H1 (cell line): Measurements from ENCODE around the gene SOX12. TPM values are rescaled to one million over a fixed set of nuclear protein-coding genes. Genes with fewer than 3 reads are reported as not detected.

Source experiments
- CTCF ChIA-PET: fragments of 300-600 bp; sonication (Branson Sonifier 250); formaldehyde crosslinking; loops from one replicate; lab custom pipeline; 2021; ENCODE audit not compliant: partially characterized antibody; lab: Charles Lee
- POLR2A ChIA-PET: fragments of 300-600 bp; sonication (Branson Sonifier 250); formaldehyde crosslinking; loops from one replicate; lab custom pipeline; 2021; ENCODE audit warnings: inconsistent platforms; ENCODE audit not compliant: partially characterized antibody; lab: Charles Lee
- DNase-seq, 2 experiments: peaks; one replicate each; pipeline versions ENCODE4 v3.0.0 to v3.0.0-alpha.2; 2010 to 2022; ENCODE audit warnings: low spot score in 2 of 2, low read depth in 1 of 2, mixed read lengths in 1 of 2
- FAIRE-seq: peaks from 2 replicates; lab custom pipeline; 2011; peaks lifted over from hg19 to GRCh38; lab: Jason Lieb, UNC
- H2AFZ ChIP-seq: 2 replicates; pipeline ENCODE4 v1.8.1; 2012; ENCODE audit warnings: low read length, inconsistent platforms
- H2AK5ac ChIP-seq: 2 replicates; pipeline ENCODE4 v1.6.1; 2013; ENCODE audit warnings: low read depth, low read length
- H2BK120ac ChIP-seq: replicated peaks from 2 replicates; pipeline ENCODE3; 2013; ENCODE audit warnings: low read depth, low read length, inconsistent platforms
- H2BK12ac ChIP-seq: 2 replicates; pipeline ENCODE4 v1.6.1; 2013; ENCODE audit warnings: low read depth, low read length
- H2BK15ac ChIP-seq: 2 replicates; pipeline ENCODE4 v1.6.1; 2013; ENCODE audit warnings: low read length
- H2BK20ac ChIP-seq: 2 replicates; pipeline ENCODE4 v1.6.1; 2013; ENCODE audit warnings: low read length
- H2BK5ac ChIP-seq: 2 replicates; pipeline ENCODE4 v1.6.1; 2013; ENCODE audit warnings: low read depth, low read length
- H3K14ac ChIP-seq: 2 replicates; pipeline ENCODE4 v1.6.1; 2013; ENCODE audit warnings: inconsistent platforms; ENCODE audit not compliant: insufficient read length
- H3K18ac ChIP-seq: 2 replicates; pipeline ENCODE4 v1.6.1; 2013; ENCODE audit warnings: low read length; ENCODE audit errors: extremely low read depth
- H3K23ac ChIP-seq: 2 replicates; pipeline ENCODE4 v1.6.1; 2013; ENCODE audit warnings: inconsistent platforms; ENCODE audit not compliant: insufficient read length
- H3K23me2 ChIP-seq: 2 replicates; pipeline ENCODE4 v1.6.1; 2013; ENCODE audit warnings: low read depth, low read length
- H3K27ac ChIP-seq: 2 replicates; pipeline ENCODE4 v1.6.1; 2011; ENCODE audit warnings: low read depth, low read length, inconsistent platforms
- H3K27me3 ChIP-seq, 4 experiments: replicated peaks in 1 of 4; 1 replicate in 1 of 4; 2 replicates in 3 of 4; pipeline versions ENCODE4 v1.6.1 to v1.8.1; 2011 to 2013; ENCODE audit warnings: low read length in 3 of 4, mild to moderate bottlenecking in 3 of 4, inconsistent platforms in 2 of 4, mixed read lengths in 2 of 4, moderate library complexity in 1 of 4; ENCODE audit not compliant: control insufficient read depth in 3 of 4, insufficient read depth in 3 of 4; ENCODE audit errors: extremely low read depth in 1 of 4
- H3K36me3 ChIP-seq, 4 experiments: 2 replicates each; pipeline versions ENCODE4 v1.6.1 to v1.8.1; 2011 to 2013; ENCODE audit warnings: mild to moderate bottlenecking in 4 of 4, low read length in 3 of 4, moderate library complexity in 2 of 4, control low read depth in 1 of 4, inconsistent platforms in 1 of 4; ENCODE audit not compliant: insufficient read depth in 4 of 4, control insufficient read depth in 2 of 4
- H3K4ac ChIP-seq: replicated peaks from 2 replicates; pipeline ENCODE3; 2013; ENCODE audit warnings: low read length, low read depth, mixed read lengths, inconsistent platforms; ENCODE audit not compliant: insufficient read length
- H3K4me1 ChIP-seq, 4 experiments: replicated peaks in 1 of 4; 1 replicate in 1 of 4; 2 replicates in 3 of 4; pipeline versions ENCODE4 v1.6.1 to v1.8.1; 2011 to 2013; ENCODE audit warnings: low read length in 3 of 4, inconsistent platforms in 2 of 4, mixed read lengths in 1 of 4; ENCODE audit not compliant: insufficient read depth in 4 of 4, control insufficient read depth in 3 of 4
- H3K4me2 ChIP-seq, 2 experiments: 2 replicates each; pipeline versions ENCODE4 v1.6.1 to v1.8.1; 2011 to 2013; ENCODE audit warnings: low read depth in 2 of 2, low read length in 2 of 2, control low read depth in 1 of 2, inconsistent platforms in 1 of 2, mild to moderate bottlenecking in 1 of 2; ENCODE audit not compliant: insufficient read depth in 1 of 2
- H3K4me3 ChIP-seq, 4 experiments: fragments of 200-600, 300-600 bp in 1 of 4; sonication (generic), shearing (Covaris generic), sonication (Bioruptor Twin) in 1 of 4; 2 replicates each; pipeline versions ENCODE4 v1.5.1 to v1.8.1; 2011 to 2016; ENCODE audit warnings: low read length in 4 of 4, low read depth in 3 of 4, control low read depth in 2 of 4, inconsistent platforms in 2 of 4, mild to moderate bottlenecking in 2 of 4, mixed read lengths in 1 of 4, moderate library complexity in 1 of 4; ENCODE audit not compliant: insufficient read depth in 2 of 4; ENCODE audit errors: extremely low read depth in 1 of 4
- H3K56ac ChIP-seq: replicated peaks from 2 replicates; pipeline ENCODE3; 2013; ENCODE audit warnings: low read depth, mild to moderate bottlenecking, mixed read lengths, low read length, inconsistent platforms; ENCODE audit not compliant: insufficient read length
- H3K79me1 ChIP-seq: 2 replicates; pipeline ENCODE4 v1.6.1; 2013; ENCODE audit warnings: low read depth, low read length, control low read depth
- H3K79me2 ChIP-seq, 2 experiments: 2 replicates each; pipeline versions ENCODE4 v1.6.1 to v1.8.1; 2012 to 2013; ENCODE audit warnings: low read length in 2 of 2, mild to moderate bottlenecking in 2 of 2, inconsistent platforms in 1 of 2; ENCODE audit not compliant: insufficient read depth in 2 of 2, control insufficient read depth in 1 of 2
- H3K9ac ChIP-seq, 4 experiments: replicated peaks in 1 of 4; 1 replicate in 1 of 4; 2 replicates in 3 of 4; pipeline versions ENCODE4 v1.6.1 to v1.8.1; 2011 to 2013; ENCODE audit warnings: low read depth in 3 of 4, low read length in 3 of 4, control low read depth in 2 of 4, mild to moderate bottlenecking in 2 of 4, moderate library complexity in 2 of 4, inconsistent platforms in 1 of 4; ENCODE audit errors: extremely low read depth in 1 of 4
- H3K9me3 ChIP-seq, 2 experiments: 2 replicates each; pipeline versions ENCODE4 v1.6.1 to v1.8.1; 2012 to 2013; ENCODE audit warnings: mild to moderate bottlenecking in 2 of 2, moderate library complexity in 2 of 2, control low read depth in 1 of 2, inconsistent platforms in 1 of 2, low read depth in 1 of 2, low read length in 1 of 2, mixed read lengths in 1 of 2; ENCODE audit not compliant: insufficient read depth in 2 of 2
- H4K20me1 ChIP-seq, 2 experiments: replicated peaks in 1 of 2; 2 replicates each; pipeline versions ENCODE3 to v1.8.1; 2011 to 2013; ENCODE audit warnings: inconsistent platforms in 2 of 2, low read length in 2 of 2, mild to moderate bottlenecking in 1 of 2; ENCODE audit not compliant: insufficient read depth in 2 of 2, control insufficient read depth in 1 of 2
- H4K5ac ChIP-seq: 2 replicates; pipeline ENCODE4 v1.6.1; 2013; ENCODE audit warnings: low read length, low read depth, mixed read lengths, inconsistent platforms; ENCODE audit not compliant: insufficient read length
- H4K8ac ChIP-seq: 2 replicates; pipeline ENCODE4 v1.8.0; 2013; ENCODE audit warnings: mild to moderate bottlenecking, moderate library complexity, low read length, inconsistent platforms; ENCODE audit not compliant: insufficient read depth; ENCODE audit errors: extremely low read depth
- H4K91ac ChIP-seq: replicated peaks from 2 replicates; pipeline ENCODE3; 2013; ENCODE audit warnings: low read length, mixed read lengths, inconsistent platforms; ENCODE audit not compliant: insufficient read length
- BCL11A ChIP-seq, 2 experiments: IDR thresholded peaks; one replicate each; pipeline ENCODE4 v1.6.1; 2011; ENCODE audit warnings: low read depth in 2 of 2, low read length in 2 of 2, mild to moderate bottlenecking in 2 of 2
- RBBP5 ChIP-seq: IDR thresholded peaks from 2 replicates; pipeline ENCODE4 v1.7.1; 2012; ENCODE audit warnings: low read depth, mild to moderate bottlenecking, inconsistent platforms, low read length, moderate library complexity, borderline replicate concordance
- RNF2 ChIP-seq: fragments of 200-900, 300-1000 bp; sonication (generic); IDR thresholded peaks from 2 replicates; pipeline ENCODE4 v1.7.1; 2016; ENCODE audit warnings: borderline replicate concordance, low read depth, mild to moderate bottlenecking, antibody characterized with exemption, low read length; ENCODE audit not compliant: poor library complexity, severe bottlenecking; ENCODE audit errors: missing control alignments
- SUZ12 ChIP-seq: fragments of 200-600 bp; sonication (generic); IDR thresholded peaks from 2 replicates; pipeline ENCODE4 v1.6.1; 2012; ENCODE audit warnings: mild to moderate bottlenecking, inconsistent platforms, low read length, moderate library complexity, mixed read lengths
- WGBS, 2 experiments: shearing (Covaris generic) in 1 of 2; methylation state at CpG; one replicate each; pipeline versions ENCODE4 v1.1.6 to v1.1.7; 2013 to 2015; ENCODE audit warnings: low lambda C conversion rate in 2 of 2, mixed read lengths in 2 of 2, inconsistent platforms in 1 of 2, low coverage in 1 of 2, missing lambda C conversion rate in 1 of 2; ENCODE audit not compliant: insufficient replicate concordance in 2 of 2, insufficient coverage in 1 of 2, insufficient read length in 1 of 2; ENCODE audit errors: extremely low coverage in 1 of 2, missing lambda C conversion rate in 1 of 2; 5-methylcytosine and 5-hydroxymethylcytosine counted together
- polyA plus RNA-seq, 7 experiments: library from polyadenylated mRNA; depleted of rRNA in 3 of 7; stranded (reverse) in 5 of 7; unstranded in 2 of 7; fragments of >200 nt in 5 of 7; fragments of 200-250 nt in 2 of 7; gene quantifications; 1 replicate in 5 of 7; 2 replicates in 1 of 7; 4 replicates in 1 of 7; pipeline versions ENCODE4 v1.2.1 to v1.2.3, GENCODE V29; 2011 to 2013; ENCODE audit warnings: missing spikeins in 2 of 7, mixed read lengths in 2 of 7
- total RNA-seq: library from RNA; stranded (reverse); fragmentation: NEBNext Ultra II Directional; extraction: Animal tissue kit (Norgen Biotek cat#: 25700); gene quantifications from 2 replicates; pipeline ENCODE4 v1.2.1, GENCODE V29; 2021

The SOX12 gene
- total and polyA plus RNA-seq, 2 of the 8 experiments (the other 6 are each of a cell fraction or from before 2014, with no cell fraction given): 6.4 to 63.0 TPM

DNA sequence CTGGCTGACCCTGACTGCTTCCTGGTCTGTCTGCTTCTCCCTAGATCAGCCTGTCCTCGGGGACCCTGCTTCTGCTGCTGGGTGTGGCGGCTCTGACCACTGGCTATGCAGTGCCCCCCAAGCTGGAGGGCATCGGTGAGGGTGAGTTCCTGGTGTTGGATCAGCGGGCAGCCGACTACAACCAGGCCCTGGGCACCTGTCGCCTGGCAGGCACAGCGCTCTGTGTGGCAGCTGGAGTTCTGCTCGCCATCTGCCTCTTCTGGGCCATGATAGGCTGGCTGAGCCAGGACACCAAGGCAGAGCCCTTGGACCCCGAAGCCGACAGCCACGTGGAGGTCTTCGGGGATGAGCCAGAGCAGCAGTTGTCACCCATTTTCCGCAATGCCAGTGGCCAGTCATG is 27.8 kb downstream of the SOX12 start:
- Histone ChIP-seq H4K91ac (no peak overlapping the region), H3K27ac (no peak overlapping the region), H3K9ac (no peak overlapping the region), H4K8ac (no peak overlapping the region), H3K79me1 (no peaks in the 10 kb centered on the region), H3K4me3 (no peak overlapping the region), H2AFZ (no peak overlapping the region), H3K56ac (no peak overlapping the region), H3K14ac (no peak overlapping the region), H3K4me1 (peaks cover 0 to 7% (median 4%) of the 10 kb centered on the region in 4 experiments; a peak in 3 of 7 replicates), H2BK20ac (no peak overlapping the region), H3K4ac (no peak overlapping the region), H2AK5ac (no peak overlapping the region), H3K18ac (no peak overlapping the region), H3K4me2 (no peak overlapping the region), H3K9me3 (no peaks in the 10 kb centered on the region), H3K23me2 (peaks cover 4% of the 10 kb centered on the region), H2BK15ac (no peak overlapping the region), H3K27me3 (no peaks in the 10 kb centered on the region), H2BK120ac (no peak overlapping the region), H4K20me1 (no peaks in the 10 kb centered on the region), H4K5ac (no peak overlapping the region), H3K36me3 (no peaks in the 10 kb centered on the region), H2BK5ac (no peak overlapping the region), H3K79me2 (no peaks in the 10 kb centered on the region), H3K23ac (no peak overlapping the region), H2BK12ac (no peak overlapping the region)
- 93% methylated on average over 13 of the region's 13 CpGs; no CpG with 5 or more reads in 1 of the 2 experiments for WGBS, 2 experiments
- no peak for DNase-seq
- TF ChIP-seq SUZ12: no peak
- no peak for TF ChIP-seq RNF2
- no peak for TF ChIP-seq BCL11A (IDR thresholded peaks at IDR 0.05; ENCODE audit: low read depth in 2 of 2, low read length in 2 of 2)
- no peak for TF ChIP-seq RBBP5
- no peak for FAIRE-seq
- POLR2A ChIA-PET: interaction anchor here (0.9 to 3.0 kb wide), 11 partner anchors 10 to 124 kb away, joined by 3 to 13 read pairs (median 4); partner anchors contain the start of gene TRIB3
- CTCF ChIA-PET: interaction anchor here (0.6 to 4.7 kb wide), 17 partner anchors 8 to 125 kb away, joined by 3 to 52 read pairs (median 7); no protein-coding TSS in a partner anchor
